Raji (cell line): Measurements from ENCODE around the gene LHFPL2.

ENCODE experiments used
- POLR2A ChIP-seq: IDR thresholded peaks from 2 replicates; pipeline ENCODE4 v1.6.1; 2011; ENCODE audit warnings: low read depth, low read length, control low read depth; ENCODE audit not compliant: insufficient read depth

Gene LHFPL2

GRCh38 chr5:78509145-78509865, 139.3 kb downstream of the LHFPL2 start:
- no peak for TF ChIP-seq POLR2A

- no peak for TF ChIP-seq POLR2A
These were observed 140.3 kb downstream of the LHFPL2 start for GRCh38 chr5:78508186-78508765.

- no peak for TF ChIP-seq POLR2A
These were observed 141.0 kb downstream of the LHFPL2 start for GRCh38 chr5:78507531-78507930.

GRCh38 chr5:78506261-78507024, 142.1 kb downstream of the LHFPL2 start:
- TF ChIP-seq POLR2A, result no peak

- TF ChIP-seq POLR2A, result no peak
These were observed 142.7 kb downstream of the LHFPL2 start for GRCh38 chr5:78505860-78506259.

GRCh38 chr5:78504704-78505677, 143.6 kb downstream of the LHFPL2 start:
- no peak for TF ChIP-seq POLR2A

- no peak for TF ChIP-seq POLR2A
These were observed 144.5 kb downstream of the LHFPL2 start for GRCh38 chr5:78503958-78504653.

GRCh38 chr5:78501411-78502352, 146.9 kb downstream of the LHFPL2 start:
- no peak for TF ChIP-seq POLR2A

- TF ChIP-seq POLR2A, result no peak
These were observed 147.7 kb downstream of the LHFPL2 start for GRCh38 chr5:78500871-78501270.

GRCh38 chr5:78500028-78500427, 148.5 kb downstream of the LHFPL2 start:
- no peak for TF ChIP-seq POLR2A

- TF ChIP-seq POLR2A, result no peak
These were observed 149.1 kb downstream of the LHFPL2 start for GRCh38 chr5:78499485-78499884.

- peak; percentile 28; the same call in 1 of the 2 replicates for TF ChIP-seq POLR2A
These were observed 150.7 kb downstream of the LHFPL2 start for GRCh38 chr5:78497573-78498533.

GRCh38 chr5:78496373-78496772, 152.2 kb downstream of the LHFPL2 start:
- no peak for TF ChIP-seq POLR2A
